Astrocyte (in vitro differentiated cells and primary cell): ENCODE data around the gene ANKRD60. TPM values are rescaled to one million over a fixed set of nuclear protein-coding genes. Genes with fewer than 3 reads are reported as not detected.

Source experiments
- DNase-seq: peaks from one replicate; pipeline ENCODE4 v3.0.0-alpha.2; 2010; ENCODE audit warnings: low read depth
- FAIRE-seq: peaks from 2 replicates; lab custom pipeline; 2011; peaks lifted over from hg19 to GRCh38; lab: Jason Lieb, UNC
- H2AFZ ChIP-seq: 2 replicates; pipeline ENCODE4 v1.6.0; 2012; ENCODE audit warnings: low read depth, low read length, inconsistent platforms
- H3K27ac ChIP-seq: 2 replicates; pipeline ENCODE4 v1.5.1; 2011; ENCODE audit warnings: low read depth, low read length, inconsistent platforms
- H3K27me3 ChIP-seq: 2 replicates; pipeline ENCODE4 v1.6.0; 2011; ENCODE audit warnings: low read length, inconsistent platforms; ENCODE audit not compliant: insufficient read depth
- H3K36me3 ChIP-seq: 2 replicates; pipeline ENCODE4 v1.5.1; 2011; ENCODE audit warnings: low read length, inconsistent platforms; ENCODE audit not compliant: insufficient read depth
- H3K4me1 ChIP-seq: 2 replicates; pipeline ENCODE4 v1.5.1; 2011; ENCODE audit warnings: low read length, inconsistent platforms; ENCODE audit not compliant: insufficient read depth
- H3K4me2 ChIP-seq: 2 replicates; pipeline ENCODE4 v1.6.0; 2012; ENCODE audit warnings: low read length, inconsistent platforms
- H3K4me3 ChIP-seq: 2 replicates; pipeline ENCODE4 v1.5.1; 2011; ENCODE audit warnings: low read depth, mild to moderate bottlenecking, low read length, inconsistent platforms; ENCODE audit not compliant: insufficient read depth
- H3K79me2 ChIP-seq: 2 replicates; pipeline ENCODE4 v1.6.0; 2012; ENCODE audit warnings: mild to moderate bottlenecking, low read length, inconsistent platforms; ENCODE audit not compliant: insufficient read depth
- H3K9ac ChIP-seq: 2 replicates; pipeline ENCODE4 v1.6.0; 2012; ENCODE audit warnings: mild to moderate bottlenecking, low read length, inconsistent platforms
- H3K9me3 ChIP-seq: 2 replicates; pipeline ENCODE4 v1.5.1; 2012; ENCODE audit warnings: low read depth, mild to moderate bottlenecking, low read length, inconsistent platforms; ENCODE audit not compliant: insufficient read depth
- H4K20me1 ChIP-seq: 2 replicates; pipeline ENCODE4 v1.6.0; 2012; ENCODE audit warnings: low read length, inconsistent platforms; ENCODE audit not compliant: insufficient read depth
- H3K27ac Mint-ChIP-seq: one replicate; pipeline ENCODE4 v1.8.0; 2021; ENCODE audit warnings: mild to moderate bottlenecking, mixed read lengths; ENCODE audit not compliant: unreplicated experiment
- H3K27me3 Mint-ChIP-seq: one replicate; pipeline ENCODE4 v1.8.0; 2021; ENCODE audit warnings: low read depth, mixed read lengths; ENCODE audit not compliant: unreplicated experiment
- H3K36me3 Mint-ChIP-seq: one replicate; pipeline ENCODE4 v1.8.0; 2021; ENCODE audit warnings: low read depth, mixed read lengths; ENCODE audit not compliant: unreplicated experiment
- H3K4me1 Mint-ChIP-seq: one replicate; pipeline ENCODE4 v1.8.0; 2021; ENCODE audit warnings: low read depth, mixed read lengths; ENCODE audit not compliant: unreplicated experiment
- H3K4me3 Mint-ChIP-seq: one replicate; pipeline ENCODE4 v1.8.0; 2021; ENCODE audit warnings: mild to moderate bottlenecking, moderate library complexity, mixed read lengths; ENCODE audit not compliant: unreplicated experiment
- H3K9me3 Mint-ChIP-seq: one replicate; pipeline ENCODE4 v1.8.0; 2021; ENCODE audit warnings: mild to moderate bottlenecking, mixed read lengths; ENCODE audit not compliant: unreplicated experiment
- CTCF ChIP-seq: IDR thresholded peaks from 2 replicates; pipeline ENCODE4 v1.5.1; 2011; ENCODE audit warnings: low read depth, mild to moderate bottlenecking, inconsistent platforms, low read length, moderate library complexity; ENCODE audit not compliant: insufficient read depth
- EZH2 ChIP-seq: IDR thresholded peaks from 2 replicates; pipeline ENCODE4 v1.6.1; 2012; ENCODE audit warnings: mild to moderate bottlenecking, low read length, inconsistent platforms; ENCODE audit not compliant: insufficient read depth
- total RNA-seq: library from RNA; stranded (reverse); gene quantifications from 2 replicates; pipeline ENCODE4 v1.2.1, GENCODE V29; 2021

Gene ANKRD60
- total RNA-seq, 1 donor from 2014 or later, result not detected

GRCh38 chr20:58260006-58260405, 31.6 kb upstream of the ANKRD60 start:
- peaks cover 4% of the 10 kb centered on the region for H3K79me2 ChIP-seq
- H3K4me3 ChIP-seq, result no peak overlapping the region
- peaks cover 29% of the 10 kb centered on the region for H4K20me1 ChIP-seq
- DNase-seq (no peak), FAIRE-seq (no peak)
- H3K9me3 Mint-ChIP-seq, result no peaks in the 10 kb centered on the region
- no peaks in the 10 kb centered on the region for H3K4me1 ChIP-seq
- H3K27me3 Mint-ChIP-seq, result no peaks in the 10 kb centered on the region
- no peak overlapping the region for H3K9ac ChIP-seq
- no peaks in the 10 kb centered on the region for H3K9me3 ChIP-seq
- no peak overlapping the region for H3K27ac Mint-ChIP-seq
- H3K27me3 ChIP-seq, result no peaks in the 10 kb centered on the region
- H3K27ac ChIP-seq, result no peak overlapping the region
- peaks cover 8% of the 10 kb centered on the region for H3K36me3 ChIP-seq
- peaks cover 12% of the 10 kb centered on the region for H3K36me3 Mint-ChIP-seq
- no peaks in the 10 kb centered on the region for H3K4me1 Mint-ChIP-seq
- TF ChIP-seq CTCF (no peak), EZH2 (no peak)
- no peak overlapping the region for H3K4me2 ChIP-seq
- H2AFZ ChIP-seq, result no peak overlapping the region
- H3K4me3 Mint-ChIP-seq, result no peak overlapping the region

GRCh38 chr20:58256842-58257241, 28.4 kb upstream of the ANKRD60 start:
- Histone ChIP-seq H4K20me1 (peaks cover 25% of the 10 kb centered on the region), H3K27ac (no peak overlapping the region), H3K4me3 (no peak overlapping the region), H3K27me3 (no peaks in the 10 kb centered on the region), H3K4me1 (peaks cover 7% of the 10 kb centered on the region), H3K9me3 (no peaks in the 10 kb centered on the region), H2AFZ (no peak overlapping the region), H3K9ac (no peak overlapping the region), H3K4me2 (no peak overlapping the region), H3K79me2 (peaks cover 12% of the 10 kb centered on the region), H3K36me3 (peaks cover 4% of the 10 kb centered on the region)
- Mint-ChIP-seq H3K27ac (no peak overlapping the region), H3K4me1 (peaks cover 8% of the 10 kb centered on the region), H3K36me3 (peaks cover 18% of the 10 kb centered on the region), H3K9me3 (no peaks in the 10 kb centered on the region), H3K27me3 (no peaks in the 10 kb centered on the region), H3K4me3 (no peak overlapping the region)
- FAIRE-seq (no peak), DNase-seq (no peak)
- TF ChIP-seq EZH2 (no peak), CTCF (no peak)

- Mint-ChIP-seq H3K4me3 (no peak overlapping the region), H3K9me3 (no peaks in the 10 kb centered on the region), H3K4me1 (peaks cover 9% of the 10 kb centered on the region), H3K27ac (no peak overlapping the region), H3K27me3 (no peaks in the 10 kb centered on the region), H3K36me3 (peaks cover 18% of the 10 kb centered on the region)
- H3K4me1 ChIP-seq, result peaks cover 8% of the 10 kb centered on the region
- H3K27me3 ChIP-seq, result no peaks in the 10 kb centered on the region
- H3K4me3 ChIP-seq, result no peak overlapping the region
- no peak for FAIRE-seq
- H4K20me1 ChIP-seq, result peaks cover 26% of the 10 kb centered on the region
- H3K9me3 ChIP-seq, result no peaks in the 10 kb centered on the region
- H3K4me2 ChIP-seq, result no peak overlapping the region
- H3K79me2 ChIP-seq, result peaks cover 14% of the 10 kb centered on the region
- H3K9ac ChIP-seq, result no peak overlapping the region
- no peak overlapping the region for H3K27ac ChIP-seq
- no peak overlapping the region for H2AFZ ChIP-seq
- TF ChIP-seq EZH2 (no peak), CTCF (no peak)
- peaks cover 4% of the 10 kb centered on the region for H3K36me3 ChIP-seq
- no peak for DNase-seq
Observed at GRCh38 chr20:58256307-58256706, 27.9 kb upstream of the ANKRD60 start.
